SK-N-SH treated with all-trans-retinoic acid at 6 μM for 48 hours (cell line): ENCODE data around the gene MINAR1.

Source experiments
- ATAC-seq: fragments of 200-7000 bp; cut with Tn5 transposase; 3 replicates; pipeline ENCODE4 v1.9.1; 2020; ENCODE audit warnings: mild to moderate bottlenecking, moderate library complexity
- ARNTL ChIP-seq: fragments of 450-650 bp; formaldehyde crosslinking; IDR thresholded peaks from 2 replicates; pipeline ENCODE4 v1.5.0; 2020; ENCODE audit warnings: low read depth, mild to moderate bottlenecking, moderate library complexity, borderline replicate concordance
- BACH2 ChIP-seq: fragments of 250-450 bp; sonication (Bioruptor Pico); IDR thresholded peaks from 2 replicates; pipeline ENCODE4 v1.9.0; 2021; ENCODE audit warnings: mild to moderate bottlenecking, borderline replicate concordance
- CREB5 ChIP-seq: fragments of 250-450 bp; sonication (Bioruptor Pico); IDR thresholded peaks from 2 replicates; pipeline ENCODE4 v1.5.1; 2020; ENCODE audit warnings: low read depth, mild to moderate bottlenecking, moderate library complexity
- CSDC2 ChIP-seq: fragments of 250-450 bp; sonication (Bioruptor Pico); IDR thresholded peaks from 2 replicates; pipeline ENCODE4 v1.5.0; 2020; ENCODE audit warnings: mild to moderate bottlenecking, moderate library complexity
- CSRNP3 ChIP-seq: fragments of 250-450 bp; sonication (Bioruptor Pico); IDR thresholded peaks from 2 replicates; pipeline ENCODE4 v1.5.1; 2021; ENCODE audit warnings: mild to moderate bottlenecking, moderate library complexity
- ESRRG ChIP-seq: fragments of 250-450 bp; sonication (Bioruptor Pico); IDR thresholded peaks from 2 replicates; pipeline ENCODE4 v1.6.1; 2021; ENCODE audit warnings: mild to moderate bottlenecking
- GLIS3 ChIP-seq: fragments of 250-450 bp; sonication (Bioruptor Pico); IDR thresholded peaks from 2 replicates; pipeline ENCODE4 v1.5.0; 2020; ENCODE audit warnings: mild to moderate bottlenecking, moderate library complexity
- ISL1 ChIP-seq: fragments of 250-450 bp; sonication (Bioruptor Pico); IDR thresholded peaks from 2 replicates; pipeline ENCODE4 v2.1.2; 2022; ENCODE audit warnings: mild to moderate bottlenecking, moderate library complexity
- OSR1 ChIP-seq: fragments of 250-450 bp; sonication (Bioruptor Pico); IDR thresholded peaks from 2 replicates; pipeline ENCODE4 v1.8.0; 2022; ENCODE audit warnings: moderate library complexity, mild to moderate bottlenecking, inconsistent platforms
- PPARA ChIP-seq: fragments of 250-450 bp; sonication (Bioruptor Pico); IDR thresholded peaks from 2 replicates; pipeline ENCODE4 v1.5.0; 2020; ENCODE audit warnings: mild to moderate bottlenecking, borderline replicate concordance
- RARB ChIP-seq: fragments of 250-450 bp; sonication (Bioruptor Pico); IDR thresholded peaks from 2 replicates; pipeline ENCODE4 v1.8.0; 2021; ENCODE audit warnings: mild to moderate bottlenecking, moderate library complexity
- SNAI2 ChIP-seq: fragments of 250-450 bp; sonication (Bioruptor Pico); IDR thresholded peaks from 2 replicates; pipeline ENCODE4 v1.5.0; 2020; ENCODE audit warnings: mild to moderate bottlenecking, moderate library complexity
- TCF4 ChIP-seq: fragments of 250-450 bp; sonication (Bioruptor Pico); IDR thresholded peaks from 2 replicates; pipeline ENCODE4 v1.8.0; 2021; ENCODE audit warnings: mild to moderate bottlenecking, moderate library complexity, borderline replicate concordance
- TOX ChIP-seq: fragments of 250-450 bp; sonication (Bioruptor Pico); IDR thresholded peaks from 2 replicates; pipeline ENCODE4 v1.8.0; 2021; ENCODE audit warnings: mild to moderate bottlenecking, moderate library complexity, borderline replicate concordance
- TSHZ2 ChIP-seq: fragments of 250-450 bp; sonication (Bioruptor Pico); IDR thresholded peaks from 2 replicates; pipeline ENCODE4 v1.5.0; 2020; ENCODE audit warnings: mild to moderate bottlenecking, moderate library complexity
- ZC3H10 ChIP-seq: fragments of 250-450 bp; sonication (Bioruptor Pico); IDR thresholded peaks from 2 replicates; pipeline ENCODE4 v1.5.1; 2021; ENCODE audit warnings: mild to moderate bottlenecking, moderate library complexity
- ZFP3 ChIP-seq: fragments of 250-450 bp; sonication (Bioruptor Pico); IDR thresholded peaks from 2 replicates; pipeline ENCODE4 v1.5.0; 2020; ENCODE audit warnings: mild to moderate bottlenecking, moderate library complexity
- ZFP30 ChIP-seq: fragments of 450-650 bp; formaldehyde crosslinking; IDR thresholded peaks from 2 replicates; pipeline ENCODE4 v1.5.0; 2022; ENCODE audit warnings: mild to moderate bottlenecking, moderate library complexity
- ZNF565 ChIP-seq: fragments of 450-650 bp; formaldehyde crosslinking; conservative IDR thresholded peaks from 2 replicates; pipeline ENCODE4 v1.5.0; 2020; ENCODE audit warnings: low read depth, mild to moderate bottlenecking, moderate library complexity
- ZNF70 ChIP-seq: fragments of 450-650 bp; formaldehyde crosslinking; IDR thresholded peaks from 2 replicates; pipeline ENCODE4 v1.5.0; 2020; ENCODE audit warnings: mild to moderate bottlenecking, moderate library complexity
- ZNF8 ChIP-seq: fragments of 450-650 bp; formaldehyde crosslinking; IDR thresholded peaks from 2 replicates; pipeline ENCODE4 v1.5.0; 2020; ENCODE audit warnings: mild to moderate bottlenecking, moderate library complexity
- TF ChIP-seq, protein P1 (sequence below): fragments of 250-450 bp; sonication (Bioruptor Pico); IDR thresholded peaks from 2 replicates; pipeline ENCODE4 v1.8.0; 2020; ENCODE audit warnings: mild to moderate bottlenecking, moderate library complexity, borderline replicate concordance

Gene MINAR1

DNA sequence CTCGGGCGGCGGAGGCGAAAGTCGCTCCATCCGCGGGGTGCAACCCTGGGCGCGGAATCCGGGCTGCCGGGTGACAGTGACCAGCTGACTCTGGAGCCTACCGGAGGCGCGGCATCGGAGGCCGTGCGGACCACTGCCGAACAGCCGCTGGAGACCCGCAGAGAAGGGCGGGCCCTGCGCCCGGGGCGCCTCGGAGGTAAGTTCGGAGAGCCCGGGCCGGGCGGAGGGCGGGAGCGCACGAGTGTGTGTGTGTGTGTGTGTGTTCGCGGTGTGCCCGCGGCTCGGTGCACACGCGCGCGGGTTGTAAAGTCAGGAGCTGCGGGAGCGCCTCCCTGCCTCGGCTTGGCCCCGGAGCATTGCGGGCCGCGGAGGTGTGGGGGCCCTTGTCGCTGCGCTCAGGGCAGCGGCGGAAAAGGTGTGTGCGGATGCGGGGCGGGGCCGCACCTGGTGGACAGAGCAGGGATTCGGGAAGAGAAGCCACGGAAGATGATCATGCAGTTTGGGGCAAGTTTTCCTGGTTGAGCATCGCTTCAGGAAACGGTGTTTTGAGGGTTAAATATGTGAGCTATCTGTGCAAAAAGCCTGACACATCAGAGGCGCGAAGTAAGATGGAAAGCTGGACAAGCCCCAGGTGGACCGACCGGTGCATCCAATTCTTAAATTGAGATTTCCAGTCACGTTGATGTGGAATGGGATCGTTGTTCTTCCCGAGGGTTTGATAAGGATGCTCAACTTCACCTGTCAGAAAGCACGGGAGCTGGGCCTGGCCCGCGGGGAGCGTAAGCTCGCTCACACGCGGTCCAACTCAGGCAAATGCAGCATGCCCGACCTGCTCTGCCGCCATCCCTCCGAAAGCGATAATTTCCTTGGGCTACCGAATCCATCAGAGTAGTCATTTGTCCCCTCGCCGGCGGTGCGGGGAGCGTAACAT, 474 bp downstream of the MINAR1 start:
- ATAC-seq, result no peak; the same call in none of the 3 replicates
- TF ChIP-seq PPARA (CRISPR knock-in tag) (no peak), ISL1 (CRISPR knock-in tag) (no peak), TOX (no peak), RARB (CRISPR knock-in tag) (no peak), ZNF565 (CRISPR knock-in tag) (no peak), ZNF8 (CRISPR knock-in tag) (no peak), CSDC2 (CRISPR knock-in tag) (no peak), CREB5 (CRISPR knock-in tag) (no peak)
- TF ChIP-seq, all 23 proteins: peak for 0

DNA sequence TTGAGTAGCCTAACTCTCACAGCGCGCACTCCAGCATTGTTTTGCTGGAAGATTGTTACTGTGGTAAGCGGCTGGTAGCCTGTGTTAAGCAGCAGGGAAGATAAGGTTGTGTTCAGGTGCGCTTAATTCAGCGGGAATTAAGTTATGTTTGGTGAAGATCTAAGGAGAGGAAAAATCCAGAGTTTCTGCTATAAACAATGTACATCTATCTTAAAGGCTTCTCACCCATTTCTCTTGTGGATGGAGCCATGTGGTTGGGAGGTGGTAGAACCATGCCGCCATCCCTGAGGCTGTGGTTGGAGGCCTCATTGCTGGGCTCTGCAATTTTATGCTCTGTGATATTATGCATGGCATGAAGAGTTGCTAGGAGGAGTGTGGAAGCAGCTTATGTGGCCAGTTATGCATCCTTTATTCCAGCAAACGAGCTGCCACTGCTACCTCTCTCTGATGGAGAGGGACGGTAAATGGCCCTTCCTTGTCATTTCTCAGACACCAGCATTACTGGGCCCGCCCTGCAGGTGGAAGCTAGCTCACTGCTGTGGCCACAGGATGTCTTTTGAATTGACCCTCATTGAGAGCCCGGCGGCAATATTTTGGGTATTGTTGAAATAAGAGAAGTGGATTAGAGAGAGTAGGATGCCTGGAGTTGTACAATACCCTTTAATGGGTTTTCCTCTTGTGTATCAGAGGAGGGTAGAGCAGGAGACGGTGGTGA, 1.3 kb downstream of the MINAR1 start:
- no peak for ATAC-seq
- no peak for TF ChIP-seq ZC3H10 (CRISPR knock-in tag)
- no peak for TF ChIP-seq ARNTL
- TF ChIP-seq GLIS3 (CRISPR knock-in tag), result no peak
- no peak for TF ChIP-seq ZNF8 (CRISPR knock-in tag)
- no peak for TF ChIP-seq OSR1 (CRISPR knock-in tag)
- TF ChIP-seq CREB5 (CRISPR knock-in tag), result no peak
- TF ChIP-seq TCF4, result no peak
- TF ChIP-seq BACH2, result no peak
- TF ChIP-seq, protein P1, sequence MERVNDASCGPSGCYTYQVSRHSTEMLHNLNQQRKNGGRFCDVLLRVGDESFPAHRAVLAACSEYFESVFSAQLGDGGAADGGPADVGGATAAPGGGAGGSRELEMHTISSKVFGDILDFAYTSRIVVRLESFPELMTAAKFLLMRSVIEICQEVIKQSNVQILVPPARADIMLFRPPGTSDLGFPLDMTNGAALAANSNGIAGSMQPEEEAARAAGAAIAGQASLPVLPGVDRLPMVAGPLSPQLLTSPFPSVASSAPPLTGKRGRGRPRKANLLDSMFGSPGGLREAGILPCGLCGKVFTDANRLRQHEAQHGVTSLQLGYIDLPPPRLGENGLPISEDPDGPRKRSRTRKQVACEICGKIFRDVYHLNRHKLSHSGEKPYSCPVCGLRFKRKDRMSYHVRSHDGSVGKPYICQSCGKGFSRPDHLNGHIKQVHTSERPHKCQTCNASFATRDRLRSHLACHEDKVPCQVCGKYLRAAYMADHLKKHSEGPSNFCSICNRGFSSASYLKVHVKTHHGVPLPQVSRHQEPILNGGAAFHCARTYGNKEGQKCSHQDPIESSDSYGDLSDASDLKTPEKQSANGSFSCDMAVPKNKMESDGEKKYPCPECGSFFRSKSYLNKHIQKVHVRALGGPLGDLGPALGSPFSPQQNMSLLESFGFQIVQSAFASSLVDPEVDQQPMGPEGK (CRISPR knock-in tag), result no peak
- TF ChIP-seq ISL1 (CRISPR knock-in tag), result no peak
- TF ChIP-seq, all 23 proteins: peak for 0

- ATAC-seq, result no peak
- no peak for TF ChIP-seq CREB5 (CRISPR knock-in tag)
- no peak for TF ChIP-seq ZFP3
- TF ChIP-seq TOX, result no peak
- no peak for TF ChIP-seq ZC3H10 (CRISPR knock-in tag)
- TF ChIP-seq ESRRG (CRISPR knock-in tag), result no peak
- TF ChIP-seq GLIS3 (CRISPR knock-in tag), result no peak
- TF ChIP-seq, all 23 proteins: peak for 0
These were observed 2.2 kb downstream of the MINAR1 start for GRCh38 chr15:79434361-79434760.

- no peak for ATAC-seq
- no peak for TF ChIP-seq TCF4
- no peak for TF ChIP-seq TSHZ2
- no peak for TF ChIP-seq ZFP3
- TF ChIP-seq SNAI2 (CRISPR knock-in tag), result no peak
- no peak for TF ChIP-seq ISL1 (CRISPR knock-in tag)
- TF ChIP-seq ESRRG (CRISPR knock-in tag), result no peak
- TF ChIP-seq CSRNP3 (CRISPR knock-in tag), result no peak
- no peak for TF ChIP-seq ZFP30 (CRISPR knock-in tag)
- TF ChIP-seq ZNF8 (CRISPR knock-in tag), result no peak
- TF ChIP-seq ZC3H10 (CRISPR knock-in tag), result no peak
- no peak for TF ChIP-seq OSR1 (CRISPR knock-in tag)
- no peak for TF ChIP-seq RARB (CRISPR knock-in tag)
- no peak for TF ChIP-seq ZNF70 (CRISPR knock-in tag)
These were observed 4.1 kb downstream of the MINAR1 start for GRCh38 chr15:79436037-79436780.
